Neural cell (in vitro differentiated cells): ENCODE results near the gene SCN2A. TPM values are rescaled to one million over a fixed set of nuclear protein-coding genes. Genes with fewer than 3 reads are reported as not detected.
"Not testable (repeated sequence)": the region's sequence is repeated elsewhere in the genome, so short reads cannot be mapped to it uniquely, and the experiment has no call there.

Experiments
- H2AFZ ChIP-seq: fragments of 200-600, 300-800 bp; sonication (generic), shearing (Covaris generic); 2 replicates; pipeline ENCODE4 v1.6.0; 2014; ENCODE audit warnings: low read depth, mild to moderate bottlenecking, antibody characterized with exemption, low read length, moderate library complexity
- H3F3A ChIP-seq: fragments of 200-600 bp; shearing (Covaris generic); 2 replicates; pipeline ENCODE4 v1.6.1; 2016; ENCODE audit warnings: mild to moderate bottlenecking, moderate library complexity, mixed read lengths, antibody characterized with exemption, low read length; ENCODE audit not compliant: insufficient read depth, poor library complexity, severe bottlenecking
- H3K27ac ChIP-seq: fragments of 200-600, 300-800 bp; sonication (generic), shearing (Covaris generic); 2 replicates; pipeline ENCODE4 v1.5.1; 2014; ENCODE audit warnings: mild to moderate bottlenecking, low read length, moderate library complexity
- H3K27me3 ChIP-seq: fragments of 300-800, 200-600 bp; sonication (generic), shearing (Covaris generic); 2 replicates; pipeline ENCODE4 v1.6.0; 2014; ENCODE audit warnings: mild to moderate bottlenecking, low read depth, low read length, moderate library complexity; ENCODE audit not compliant: insufficient read depth
- H3K36me3 ChIP-seq: fragments of 300-800, 200-600 bp; sonication (generic), shearing (Covaris generic); 2 replicates; pipeline ENCODE4 v1.5.1; 2014; ENCODE audit warnings: mild to moderate bottlenecking, antibody characterized with exemption, low read length, moderate library complexity; ENCODE audit not compliant: insufficient read depth
- H3K4me2 ChIP-seq: fragments of 300-800, 200-600 bp; sonication (generic), shearing (Covaris generic); 2 replicates; pipeline ENCODE4 v1.6.0; 2014; ENCODE audit warnings: mild to moderate bottlenecking, low read length
- H3K4me3 ChIP-seq: fragments of 300-800, 200-600 bp; sonication (generic), shearing (Covaris generic); 2 replicates; pipeline ENCODE4 v1.5.1; 2014; ENCODE audit warnings: mild to moderate bottlenecking, low read length, moderate library complexity
- H3K79me2 ChIP-seq: fragments of 200-600 bp; shearing (Covaris generic); replicated peaks from 2 replicates; pipeline ENCODE4 v1.6.0; 2014; ENCODE audit warnings: mild to moderate bottlenecking, low read length, moderate library complexity; ENCODE audit not compliant: insufficient read depth
- H3K9ac ChIP-seq: fragments of 300-800, 200-600 bp; sonication (generic), shearing (Covaris generic); 2 replicates; pipeline ENCODE4 v1.6.1; 2016; ENCODE audit warnings: mild to moderate bottlenecking, low read length, mixed read lengths
- H3K9me2 ChIP-seq: fragments of 200-600 bp; shearing (Covaris generic); 2 replicates; pipeline ENCODE4 v1.6.1; 2016; ENCODE audit warnings: mild to moderate bottlenecking, low read length, mixed read lengths; ENCODE audit not compliant: insufficient read depth
- H3K9me3 ChIP-seq: fragments of 200-600, 300-800 bp; sonication (generic), shearing (Covaris generic); 2 replicates; pipeline ENCODE4 v1.6.1; 2016; ENCODE audit warnings: mild to moderate bottlenecking, mixed run types, low read length, moderate library complexity, mixed read lengths
- H4K20me1 ChIP-seq: fragments of 200-600 bp; shearing (Covaris generic); 2 replicates; pipeline ENCODE4 v1.6.1; 2016; ENCODE audit warnings: mild to moderate bottlenecking, mixed run types; ENCODE audit not compliant: insufficient read depth
- CTCF ChIP-seq: fragments of 450-650 bp; IDR thresholded peaks from 2 replicates; pipeline ENCODE4 v1.5.1; 2014; ENCODE audit warnings: antibody characterized with exemption, mild to moderate bottlenecking, moderate library complexity; ENCODE audit not compliant: poor library complexity, severe bottlenecking
- EP300 ChIP-seq: fragments of 450-650 bp; conservative IDR thresholded peaks from 2 replicates; pipeline ENCODE4 v1.6.1; 2014; ENCODE audit warnings: antibody characterized with exemption, mild to moderate bottlenecking, moderate library complexity; ENCODE audit not compliant: poor library complexity, severe bottlenecking
- EZH2 ChIP-seq: fragments of 200-600, 300-800 bp; shearing (Covaris generic), sonication (generic); IDR thresholded peaks from 2 replicates; pipeline ENCODE4 v1.6.1; 2014; ENCODE audit warnings: antibody characterized with exemption, low read length, borderline replicate concordance, mild to moderate bottlenecking; ENCODE audit not compliant: insufficient read depth, poor library complexity, severe bottlenecking
- MXI1 ChIP-seq: fragments of 450-650 bp; conservative IDR thresholded peaks from 2 replicates; pipeline ENCODE4 v1.6.1; 2014; ENCODE audit warnings: antibody characterized with exemption, mild to moderate bottlenecking; ENCODE audit not compliant: poor library complexity, severe bottlenecking
- POLR2AphosphoS5 ChIP-seq: IDR thresholded peaks from 2 replicates; pipeline ENCODE4 v1.6.1; 2012
- RAD21 ChIP-seq: fragments of 450-650 bp; conservative IDR thresholded peaks from 2 replicates; pipeline ENCODE4 v1.6.1; 2014; ENCODE audit warnings: antibody characterized with exemption, mild to moderate bottlenecking, moderate library complexity
- REST ChIP-seq: IDR thresholded peaks from 2 replicates; pipeline ENCODE4 v1.6.1; 2012; ENCODE audit warnings: borderline replicate concordance
- SMC3 ChIP-seq: fragments of 450-650 bp; conservative IDR thresholded peaks from 2 replicates; pipeline ENCODE4 v1.6.1; 2014; ENCODE audit warnings: antibody characterized with exemption, mild to moderate bottlenecking, moderate library complexity; ENCODE audit not compliant: poor library complexity
- TAF1 ChIP-seq: IDR thresholded peaks from 2 replicates; pipeline ENCODE4 v1.6.1; 2012; ENCODE audit warnings: low read depth
- polyA plus RNA-seq: library from polyadenylated mRNA; depleted of rRNA; stranded (reverse); fragments of >200 nt; gene quantifications from 2 replicates; pipeline ENCODE4 v1.2.3, GENCODE V29; 2014

The SCN2A gene
- polyA plus RNA-seq, 1 donor from 2014 or later: 57.4 TPM

DNA sequence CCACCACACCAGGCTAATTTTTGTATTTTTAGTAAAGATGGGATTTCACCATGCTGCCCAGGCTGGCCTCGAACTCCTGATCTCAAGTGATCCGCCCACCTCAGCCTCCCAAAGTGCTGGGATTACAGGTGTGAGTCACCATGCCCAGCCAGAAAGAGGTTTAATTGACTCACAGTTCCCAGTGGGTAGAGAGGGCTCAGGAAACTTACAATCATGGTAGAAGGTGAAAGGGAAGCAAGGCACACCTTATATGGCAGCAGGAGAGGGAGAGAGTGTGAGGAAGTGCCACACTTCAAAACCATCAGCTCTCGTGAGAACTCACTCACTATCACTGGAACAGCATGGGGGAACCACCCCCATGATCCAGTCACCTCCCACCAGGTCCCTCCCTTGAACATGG lies 159.4 kb downstream of the SCN2A start:
- H3K27ac ChIP-seq, H2AFZ ChIP-seq: not testable (repeated sequence)

DNA sequence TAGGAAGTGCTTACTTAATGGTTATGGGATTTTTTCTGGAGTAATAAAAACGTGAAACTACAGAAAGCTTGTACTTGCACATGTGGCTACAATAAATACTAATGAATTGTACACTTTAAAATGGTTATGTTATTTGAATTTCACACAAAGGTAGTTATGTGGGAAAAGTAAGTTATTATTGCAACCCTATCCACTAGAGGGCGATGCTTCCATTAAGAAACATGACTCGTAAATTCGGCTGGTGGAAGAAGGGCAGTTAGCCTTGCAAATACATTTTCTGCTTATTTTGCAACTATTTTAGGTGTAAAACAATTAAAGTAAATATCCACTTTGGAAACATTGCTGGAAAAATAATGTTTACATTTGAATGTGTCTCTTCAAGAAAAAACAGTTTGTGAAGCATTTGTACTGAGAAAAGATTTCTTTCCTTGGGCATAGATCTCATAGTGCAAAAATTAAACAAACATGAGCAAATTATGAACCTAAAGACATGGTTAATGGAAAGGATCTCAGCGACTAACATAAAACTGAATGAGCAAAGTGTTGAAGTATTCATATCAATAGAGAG lies 162.2 kb downstream of the SCN2A start:
- H3K27ac ChIP-seq: no peak overlapping the region
- TF ChIP-seq CTCF: peak; percentile 86
- TF ChIP-seq SMC3: peak; percentile 90
- TF ChIP-seq POLR2AphosphoS5: no peak
- no peak for TF ChIP-seq TAF1
- no peak for TF ChIP-seq EP300
- no peak for TF ChIP-seq REST
- TF ChIP-seq EZH2: no peak
- TF ChIP-seq RAD21: peak; percentile 90
- TF ChIP-seq MXI1: no peak
- H4K20me1 ChIP-seq: no peaks in the 10 kb centered on the region
- H2AFZ ChIP-seq: no peak overlapping the region
- no peaks in the 10 kb centered on the region for H3K36me3 ChIP-seq
- H3K4me2 ChIP-seq: no peak overlapping the region
- H3K4me3 ChIP-seq: no peak overlapping the region
- no peaks in the 10 kb centered on the region for H3F3A ChIP-seq
- H3K9me2 ChIP-seq: no peaks in the 10 kb centered on the region
- no peaks in the 10 kb centered on the region for H3K9me3 ChIP-seq
- no peaks in the 10 kb centered on the region for H3K27me3 ChIP-seq
- H3K9ac ChIP-seq: no peak overlapping the region
- H3K79me2 ChIP-seq: no peaks in the 10 kb centered on the region

More for the DNA sequence above, 159.4 kb downstream of the SCN2A start:
- not testable (repeated sequence) for H3K36me3 ChIP-seq, H3K9me2 ChIP-seq, H3K4me3 ChIP-seq, H3F3A ChIP-seq, H3K79me2 ChIP-seq, H3K4me2 ChIP-seq, H3K9ac ChIP-seq, H3K9me3 ChIP-seq, H4K20me1 ChIP-seq, H3K27me3 ChIP-seq

DNA sequence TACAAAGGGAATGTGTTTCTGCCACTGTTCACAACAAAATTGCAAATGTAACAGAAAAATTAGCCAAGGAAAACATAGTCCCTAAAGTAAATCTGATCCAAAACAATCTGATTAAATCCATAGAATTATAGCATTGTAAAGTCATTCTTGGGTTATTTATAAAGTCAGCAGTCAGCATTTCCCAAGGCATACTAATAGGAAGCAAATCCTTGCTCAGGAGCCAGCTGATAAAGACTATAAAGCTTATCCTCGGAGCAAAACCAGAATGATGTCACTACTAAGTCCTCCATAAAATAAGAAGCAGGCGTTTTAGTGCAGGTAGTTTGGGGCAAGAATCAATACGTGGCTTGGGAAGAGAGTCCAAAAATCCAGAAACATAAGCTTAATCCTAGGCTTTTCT lies 162.9 kb downstream of the SCN2A start:
- no peak overlapping the region for H3K4me2 ChIP-seq
- no peaks in the 10 kb centered on the region for H3K27me3 ChIP-seq
- H3K36me3 ChIP-seq: no peaks in the 10 kb centered on the region
- no peak for TF ChIP-seq POLR2AphosphoS5
- no peak overlapping the region for H3K27ac ChIP-seq
- no peak overlapping the region for H3K9ac ChIP-seq
- H3K9me2 ChIP-seq: no peaks in the 10 kb centered on the region
- H3F3A ChIP-seq: no peaks in the 10 kb centered on the region
- no peak overlapping the region for H2AFZ ChIP-seq
- H4K20me1 ChIP-seq: no peaks in the 10 kb centered on the region
- H3K9me3 ChIP-seq: no peaks in the 10 kb centered on the region
- H3K4me3 ChIP-seq: no peak overlapping the region
- no peaks in the 10 kb centered on the region for H3K79me2 ChIP-seq
